Adrenal gland (tissue), 12 donors: ENCODE results near the gene KCNK15. TPM values are rescaled to one million over a fixed set of nuclear protein-coding genes. Genes with fewer than 3 reads are reported as not detected.

ENCODE experiments used
- DNase-seq, 7 donors: peaks; one replicate each; pipeline ENCODE4 v3.0.0-alpha.2; 2019 to 2020
- H3K27ac ChIP-seq, 5 donors: fragments of 200-600 bp; sonication (generic) in 4 of 5; 1 replicate in 3 of 5; 2 replicates in 2 of 5; pipeline versions ENCODE4 v1.5.1 to v1.8.0; 2016 to 2020; ENCODE audit warnings: mild to moderate bottlenecking in 1 of 5
- H3K27me3 ChIP-seq: fragments of 200-600 bp; 2 replicates; pipeline ENCODE4 v1.8.0; 2021
- H3K36me3 ChIP-seq, 2 donors: fragments of 200-600 bp; replicated peaks in 1 of 2; 1 replicate in 1 of 2; 2 replicates in 1 of 2; pipeline versions ENCODE4 v1.5.1 to v1.8.0; 2018 to 2022
- H3K4me1 ChIP-seq, 2 donors: fragments of 200-600 bp; replicated peaks in 1 of 2; 1 replicate in 1 of 2; 2 replicates in 1 of 2; pipeline versions ENCODE4 v1.5.1 to v1.8.0; 2018 to 2021
- H3K4me3 ChIP-seq, 4 donors: fragments of 200-600 bp; sonication (generic) in 3 of 4; one replicate each; pipeline ENCODE4 v1.5.1; 2016 to 2018
- H3K9me3 ChIP-seq, 3 donors: fragments of 200-600 bp; sonication (generic) in 1 of 3; replicated peaks in 1 of 3; 1 replicate in 2 of 3; 2 replicates in 1 of 3; pipeline versions ENCODE4 v1.5.1 to v1.8.0; 2016 to 2021
- POLR2A ChIP-seq, 2 donors: fragments of 450-650 bp; IDR thresholded peaks; one replicate each; pipeline ENCODE4 v1.6.1; 2017; ENCODE audit warnings: antibody characterized with exemption in 2 of 2, mild to moderate bottlenecking in 2 of 2, moderate library complexity in 1 of 2
- WGBS, 4 donors: extraction: QIAGEN DNeasy Blood & Tissue Kit in 2 of 4; methylation state at CpG; one replicate each; pipeline versions ENCODE4 v1.1.5 to v1.1.7; 2013 to 2017; 5-methylcytosine and 5-hydroxymethylcytosine counted together
- intact Hi-C, 2 donors: fragments of 100-400 bp; cut with DNase I; formaldehyde crosslinking; loops; one replicate each; pipeline versions ENCODE4 v1.14.1 to v1.15.0; 2022 to 2023
- polyA plus RNA-seq, 3 donors: library from polyadenylated mRNA; stranded (reverse); fragments of 200-250 nt in 2 of 3; fragments of 350-450 nt in 1 of 3; fragmentation: Illumina TruSeq in 1 of 3; extraction: RNeasy Lipid Tissue Mini Kit (QIAGEN cat#74804) in 1 of 3; gene quantifications; one replicate each; pipeline ENCODE4 v1.2.3, GENCODE V29; 2013 to 2014
- total RNA-seq, 9 donors: library from RNA; depleted of rRNA in 4 of 9; stranded (reverse); fragments of >200 nt in 4 of 9; fragments of 120-200 nt in 1 of 9; fragmentation: NEBNext Ultra II Directional in 1 of 9; extraction: Animal tissue kit (Norgen Biotek cat#: 25700) in 1 of 9; gene quantifications; one replicate each; pipeline versions ENCODE4 v1.1.0 to v1.2.4, GENCODE V29; 2013 to 2023
- TF ChIP-seq, protein P1 (sequence below), 6 experiments: fragments of 450-650 bp in 4 of 6; fragments of 200-600 bp in 2 of 6; sonication (generic) in 1 of 6; IDR thresholded peaks; 1 replicate in 5 of 6; 2 replicates in 1 of 6; pipeline versions ENCODE4 v1.5.1 to v1.8.0; 2016 to 2021; ENCODE audit warnings: antibody characterized with exemption in 6 of 6, mild to moderate bottlenecking in 2 of 6, moderate library complexity in 1 of 6
- donor health status: healthy with polysubstance abuse.
- donor health status: Bipolar disorder and iron deficiency.
- donor health status: DM: yes; HTN: yes; CAD: no.
- donor health status: DM: no; HTN: no; CAD: no.
- donor health status: DM: no; HTN: no; CAD: no.
- donor health status: DM: yes; HTN: yes; CAD: no.

Gene KCNK15
- total and polyA plus RNA-seq, 12 donors = 0.42 to 11.0 (median 1.4) TPM

GRCh38 chr20:44706301-44707017 is 39.2 kb upstream of the KCNK15 start:
- peak in 1 of 7 donors; percentile 15 for DNase-seq
- 66 to 75% (median 70%) methylated on average over 8 to 10 of the region's 10 CpGs for WGBS, 4 donors
- intact Hi-C loops = no loop called here
- Histone ChIP-seq H3K9me3 (no peaks in the 10 kb centered on the region), H3K36me3 (no peaks in the 10 kb centered on the region), H3K27me3 (no peaks in the 10 kb centered on the region), H3K27ac (peak overlapping the region in 2 of 5 donors; percentile 2 to 45), H3K4me3 (no peak overlapping the region), H3K4me1 (peaks cover 21 to 25% of the 10 kb centered on the region in 2 donors)
- TF ChIP-seq, protein P1, sequence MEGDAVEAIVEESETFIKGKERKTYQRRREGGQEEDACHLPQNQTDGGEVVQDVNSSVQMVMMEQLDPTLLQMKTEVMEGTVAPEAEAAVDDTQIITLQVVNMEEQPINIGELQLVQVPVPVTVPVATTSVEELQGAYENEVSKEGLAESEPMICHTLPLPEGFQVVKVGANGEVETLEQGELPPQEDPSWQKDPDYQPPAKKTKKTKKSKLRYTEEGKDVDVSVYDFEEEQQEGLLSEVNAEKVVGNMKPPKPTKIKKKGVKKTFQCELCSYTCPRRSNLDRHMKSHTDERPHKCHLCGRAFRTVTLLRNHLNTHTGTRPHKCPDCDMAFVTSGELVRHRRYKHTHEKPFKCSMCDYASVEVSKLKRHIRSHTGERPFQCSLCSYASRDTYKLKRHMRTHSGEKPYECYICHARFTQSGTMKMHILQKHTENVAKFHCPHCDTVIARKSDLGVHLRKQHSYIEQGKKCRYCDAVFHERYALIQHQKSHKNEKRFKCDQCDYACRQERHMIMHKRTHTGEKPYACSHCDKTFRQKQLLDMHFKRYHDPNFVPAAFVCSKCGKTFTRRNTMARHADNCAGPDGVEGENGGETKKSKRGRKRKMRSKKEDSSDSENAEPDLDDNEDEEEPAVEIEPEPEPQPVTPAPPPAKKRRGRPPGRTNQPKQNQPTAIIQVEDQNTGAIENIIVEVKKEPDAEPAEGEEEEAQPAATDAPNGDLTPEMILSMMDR (IDR thresholded peaks at IDR 0.05) = no peak

DNA sequence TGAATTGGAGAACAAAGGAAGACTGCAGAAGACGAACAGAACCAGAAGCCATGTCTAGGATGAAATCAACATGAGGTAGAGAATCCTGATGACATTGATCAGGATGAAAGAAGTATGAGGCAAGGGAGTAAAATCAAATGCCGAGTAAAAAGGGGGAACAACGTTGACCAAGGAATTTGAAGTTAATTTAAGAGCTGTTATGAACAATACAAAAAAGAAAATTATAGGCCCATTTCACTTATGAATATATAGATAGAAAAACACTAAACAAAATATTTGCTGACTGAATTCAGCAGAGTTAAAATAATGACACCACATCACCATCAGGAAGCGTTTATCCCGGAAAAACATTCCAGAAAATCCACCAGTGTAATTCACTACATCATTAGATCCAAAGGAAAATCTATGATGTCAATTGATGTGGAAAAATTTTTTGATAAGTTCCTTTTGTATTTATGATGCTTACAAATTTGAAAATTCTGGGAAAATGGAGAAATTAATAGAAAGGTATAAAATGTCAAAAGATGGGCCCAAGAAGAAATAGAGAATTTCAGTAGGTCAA is 38.6 kb upstream of the KCNK15 start:
- H3K27ac ChIP-seq = no peak overlapping the region
- intact Hi-C loops = no loop called here
- H3K4me1 ChIP-seq = peaks cover 18 to 23% of the 10 kb centered on the region in 2 donors

GRCh38 chr20:44709380-44709779 is 36.3 kb upstream of the KCNK15 start:
- Histone ChIP-seq H3K4me3 (no peak overlapping the region), H3K27ac (no peak overlapping the region), H3K27me3 (no peaks in the 10 kb centered on the region), H3K9me3 (no peaks in the 10 kb centered on the region), H3K4me1 (peaks cover 4 to 5% of the 10 kb centered on the region in 2 donors), H3K36me3 (no peaks in the 10 kb centered on the region)
- WGBS, 4 donors = 84 to 87% (median 86%) methylated on average over 11 of the region's 11 CpGs
- TF ChIP-seq, protein P1 (IDR thresholded peaks at IDR 0.05) = no peak
- no peak for TF ChIP-seq POLR2A (IDR thresholded peaks at IDR 0.05)
- DNase-seq = no peak
- intact Hi-C loops = no loop called here

More for the DNA sequence above, 38.6 kb upstream of the KCNK15 start:
- Histone ChIP-seq H3K27me3 (no peaks in the 10 kb centered on the region), H3K9me3 (no peaks in the 10 kb centered on the region), H3K36me3 (no peaks in the 10 kb centered on the region), H3K4me3 (no peak overlapping the region)
- DNase-seq = no peak
- TF ChIP-seq, protein P1 (IDR thresholded peaks at IDR 0.05) = no peak
- no peak for TF ChIP-seq POLR2A (IDR thresholded peaks at IDR 0.05)
- WGBS, 4 donors = 89 to 94% (median 89%) methylated on average over 5 of the region's 5 CpGs

GRCh38 chr20:44709797-44710196 is 35.9 kb upstream of the KCNK15 start:
- 90 to 94% (median 93%) methylated on average over 9 of the region's 9 CpGs for WGBS, 4 donors
- H3K9me3 ChIP-seq = no peaks in the 10 kb centered on the region
- intact Hi-C loops = no loop called here
- H3K27me3 ChIP-seq = no peaks in the 10 kb centered on the region
- peaks cover 8 to 9% of the 10 kb centered on the region in 2 donors for H3K4me1 ChIP-seq
- no peak for DNase-seq
- no peaks in the 10 kb centered on the region for H3K36me3 ChIP-seq
- TF ChIP-seq, protein P1 (IDR thresholded peaks at IDR 0.05) = no peak
- TF ChIP-seq POLR2A (IDR thresholded peaks at IDR 0.05) = no peak
- H3K27ac ChIP-seq = no peak overlapping the region
- no peak overlapping the region for H3K4me3 ChIP-seq
